ENCODE measurements around the gene TEKT3. TPM values are rescaled to one million over a fixed set of nuclear protein-coding genes. Genes with fewer than 3 reads are reported as not detected.

The TEKT3 gene
- polyA plus RNA-seq, 3 donors, result not detected

DNA sequence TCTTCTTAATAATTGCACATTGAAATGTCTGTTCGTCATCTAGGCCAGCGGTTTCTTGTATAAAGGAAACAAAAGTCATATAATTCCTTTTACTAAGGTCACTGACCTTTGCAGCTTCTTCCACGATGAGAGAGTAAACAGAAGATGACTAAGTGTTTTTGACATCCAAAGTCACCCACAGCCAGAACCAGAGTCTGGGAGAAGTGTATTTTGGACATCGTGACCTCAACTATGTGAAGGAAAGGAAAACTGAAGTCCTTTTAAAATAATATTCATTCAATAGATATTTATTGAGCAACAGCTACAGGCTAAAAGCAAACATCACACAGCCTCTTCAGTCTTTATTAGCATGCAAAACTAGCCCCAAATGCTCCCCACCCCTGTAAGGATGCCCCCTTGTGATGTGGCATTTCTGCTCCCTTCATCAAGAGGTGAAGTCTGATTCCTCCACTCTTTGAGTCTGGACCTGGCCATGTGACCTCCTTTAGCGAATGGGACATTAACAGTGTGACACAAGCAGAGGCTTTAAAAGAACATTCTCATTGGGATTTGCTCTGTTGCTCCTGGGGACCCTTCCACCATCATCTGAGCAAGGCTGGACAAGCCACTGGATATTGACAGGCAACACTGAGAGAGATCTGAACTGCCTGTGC lies 68.1 kb downstream of the TEKT3 start:
- no peaks in the 10 kb centered on the region for H3K4me1 Mint-ChIP-seq
- TF ChIP-seq, protein P1, sequence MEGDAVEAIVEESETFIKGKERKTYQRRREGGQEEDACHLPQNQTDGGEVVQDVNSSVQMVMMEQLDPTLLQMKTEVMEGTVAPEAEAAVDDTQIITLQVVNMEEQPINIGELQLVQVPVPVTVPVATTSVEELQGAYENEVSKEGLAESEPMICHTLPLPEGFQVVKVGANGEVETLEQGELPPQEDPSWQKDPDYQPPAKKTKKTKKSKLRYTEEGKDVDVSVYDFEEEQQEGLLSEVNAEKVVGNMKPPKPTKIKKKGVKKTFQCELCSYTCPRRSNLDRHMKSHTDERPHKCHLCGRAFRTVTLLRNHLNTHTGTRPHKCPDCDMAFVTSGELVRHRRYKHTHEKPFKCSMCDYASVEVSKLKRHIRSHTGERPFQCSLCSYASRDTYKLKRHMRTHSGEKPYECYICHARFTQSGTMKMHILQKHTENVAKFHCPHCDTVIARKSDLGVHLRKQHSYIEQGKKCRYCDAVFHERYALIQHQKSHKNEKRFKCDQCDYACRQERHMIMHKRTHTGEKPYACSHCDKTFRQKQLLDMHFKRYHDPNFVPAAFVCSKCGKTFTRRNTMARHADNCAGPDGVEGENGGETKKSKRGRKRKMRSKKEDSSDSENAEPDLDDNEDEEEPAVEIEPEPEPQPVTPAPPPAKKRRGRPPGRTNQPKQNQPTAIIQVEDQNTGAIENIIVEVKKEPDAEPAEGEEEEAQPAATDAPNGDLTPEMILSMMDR (IDR thresholded peaks at IDR 0.05), result no peak
- H3K9me3 Mint-ChIP-seq, result peaks cover 2 to 12% (median 10%) of the 10 kb centered on the region in 7 donors
- Histone ChIP-seq H3K79me2 (ENCODE audit: insufficient read depth, low read length) (no peaks in the 10 kb centered on the region), H3K27ac (ENCODE audit: low read depth in 1 of 2, low read length in 2 of 2) (no peak overlapping the region), H3K4me3 (replicated peaks in 1 of 3; ENCODE audit: low read depth in 2 of 3, low read length in 3 of 3) (no peak overlapping the region), H3K27me3 (ENCODE audit: control insufficient read depth in 2 of 2, insufficient read depth in 2 of 2, low read length in 2 of 2) (no peaks in the 10 kb centered on the region), H3K4me2 (replicated peaks; ENCODE audit: extremely low read depth, low read length, poor library complexity, severe bottlenecking) (no peak overlapping the region), H4K20me1 (ENCODE audit: insufficient read depth, low read length) (no peaks in the 10 kb centered on the region), H3K4me1 (ENCODE audit: control insufficient read depth in 1 of 2, insufficient read depth in 2 of 2, low read length in 2 of 2) (no peaks in the 10 kb centered on the region), H2AFZ (ENCODE audit: insufficient read depth, low read depth, low read length, poor library complexity, severe bottlenecking) (no peak overlapping the region), H3K9ac (ENCODE audit: insufficient read depth, low read length, poor library complexity, severe bottlenecking) (no peak overlapping the region), H3K9me3 (replicated peaks in 1 of 2; ENCODE audit: control insufficient read depth in 1 of 2, insufficient read depth in 1 of 2, low read length in 2 of 2) (no peaks in the 10 kb centered on the region), H3K36me3 (replicated peaks in 1 of 2; ENCODE audit: control insufficient read depth in 1 of 2, insufficient read depth in 2 of 2, low read length in 2 of 2) (no peaks in the 10 kb centered on the region)
- intact Hi-C loops (cut with micrococcal nuclease), result no loop called here
- 80% methylated on average over 1 of the region's 5 CpGs for WGBS (ENCODE audit: insufficient coverage)
- no peaks in the 10 kb centered on the region for H3K36me3 Mint-ChIP-seq
- DNase-seq, result no peak
- H3K4me3 Mint-ChIP-seq, result no peak overlapping the region
- H3K27me3 Mint-ChIP-seq (ENCODE audit: low read depth in 3 of 3), result peaks cover 10 to 15% (median 14%) of the 10 kb centered on the region in 3 donors
- no peak overlapping the region for H3K27ac Mint-ChIP-seq

DNA sequence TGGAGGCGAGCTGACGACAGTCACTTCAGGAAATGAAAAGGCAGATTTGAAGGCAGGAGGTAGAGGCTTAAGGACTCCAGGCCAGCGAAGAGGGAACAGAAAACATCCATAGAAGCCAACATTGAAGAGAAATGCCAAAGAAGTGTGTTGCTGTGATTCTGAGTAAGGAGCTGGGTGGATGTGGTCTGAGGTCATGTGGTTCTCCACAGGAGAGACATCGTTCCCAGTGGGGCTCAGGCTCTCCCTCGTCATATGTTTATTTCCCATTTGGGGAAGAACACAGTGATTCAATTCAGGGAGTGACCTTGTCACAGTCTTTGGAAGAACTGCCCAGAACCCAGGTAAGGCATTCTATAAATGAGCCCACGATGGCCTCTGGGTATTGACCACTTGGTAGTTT lies 69.7 kb downstream of the TEKT3 start:
- H3K9me3 Mint-ChIP-seq, result peaks cover 2 to 11% (median 9%) of the 10 kb centered on the region in 7 donors
- no peaks in the 10 kb centered on the region for H3K36me3 Mint-ChIP-seq
- no peaks in the 10 kb centered on the region for H3K79me2 ChIP-seq (ENCODE audit: insufficient read depth, low read length)
- no peak overlapping the region for H2AFZ ChIP-seq (ENCODE audit: insufficient read depth, low read depth, low read length, poor library complexity, severe bottlenecking)
- H3K4me1 ChIP-seq (ENCODE audit: control insufficient read depth in 1 of 2, insufficient read depth in 2 of 2, low read length in 2 of 2), result no peaks in the 10 kb centered on the region
- no peaks in the 10 kb centered on the region for H3K36me3 ChIP-seq (replicated peaks in 1 of 2; ENCODE audit: control insufficient read depth in 1 of 2, insufficient read depth in 2 of 2, low read length in 2 of 2)
- no peaks in the 10 kb centered on the region for H4K20me1 ChIP-seq (ENCODE audit: insufficient read depth, low read length)
- no peak for DNase-seq
- TF ChIP-seq, protein P1 (IDR thresholded peaks at IDR 0.05), result no peak
- no peak overlapping the region for H3K4me3 ChIP-seq (replicated peaks in 1 of 3; ENCODE audit: low read depth in 2 of 3, low read length in 3 of 3)
- no peaks in the 10 kb centered on the region for H3K27me3 ChIP-seq (ENCODE audit: control insufficient read depth in 2 of 2, insufficient read depth in 2 of 2, low read length in 2 of 2)
- H3K4me3 Mint-ChIP-seq, result no peak overlapping the region
- no peak overlapping the region for H3K9ac ChIP-seq (ENCODE audit: insufficient read depth, low read length, poor library complexity, severe bottlenecking)
- no peak overlapping the region for H3K27ac Mint-ChIP-seq
- H3K9me3 ChIP-seq (replicated peaks in 1 of 2; ENCODE audit: control insufficient read depth in 1 of 2, insufficient read depth in 1 of 2, low read length in 2 of 2), result no peaks in the 10 kb centered on the region
- H3K4me2 ChIP-seq (replicated peaks; ENCODE audit: extremely low read depth, low read length, poor library complexity, severe bottlenecking), result no peak overlapping the region
- WGBS (ENCODE audit: insufficient coverage), result 86% methylated on average over 6 of the region's 6 CpGs
- H3K27me3 Mint-ChIP-seq (ENCODE audit: low read depth in 3 of 3), result peaks cover 7 to 19% (median 13%) of the 10 kb centered on the region in 3 donors
- no peaks in the 10 kb centered on the region for H3K4me1 Mint-ChIP-seq
- no peak overlapping the region for H3K27ac ChIP-seq (ENCODE audit: low read depth in 1 of 2, low read length in 2 of 2)
- intact Hi-C loops (cut with micrococcal nuclease), result no loop called here

Data from CD14-positive monocyte (primary cell).